Measurements from ENCODE around the gene MSRB3.
"Not testable (repeated sequence)": the region's sequence is repeated elsewhere in the genome, so short reads cannot be mapped to it uniquely, and the experiment has no call there.

MSRB3 gene

GRCh38 chr12:65403188-65403587, 124.7 kb downstream of the MSRB3 start:
- DNase-seq (ENCODE audit: low spot score), result no peak

DNA sequence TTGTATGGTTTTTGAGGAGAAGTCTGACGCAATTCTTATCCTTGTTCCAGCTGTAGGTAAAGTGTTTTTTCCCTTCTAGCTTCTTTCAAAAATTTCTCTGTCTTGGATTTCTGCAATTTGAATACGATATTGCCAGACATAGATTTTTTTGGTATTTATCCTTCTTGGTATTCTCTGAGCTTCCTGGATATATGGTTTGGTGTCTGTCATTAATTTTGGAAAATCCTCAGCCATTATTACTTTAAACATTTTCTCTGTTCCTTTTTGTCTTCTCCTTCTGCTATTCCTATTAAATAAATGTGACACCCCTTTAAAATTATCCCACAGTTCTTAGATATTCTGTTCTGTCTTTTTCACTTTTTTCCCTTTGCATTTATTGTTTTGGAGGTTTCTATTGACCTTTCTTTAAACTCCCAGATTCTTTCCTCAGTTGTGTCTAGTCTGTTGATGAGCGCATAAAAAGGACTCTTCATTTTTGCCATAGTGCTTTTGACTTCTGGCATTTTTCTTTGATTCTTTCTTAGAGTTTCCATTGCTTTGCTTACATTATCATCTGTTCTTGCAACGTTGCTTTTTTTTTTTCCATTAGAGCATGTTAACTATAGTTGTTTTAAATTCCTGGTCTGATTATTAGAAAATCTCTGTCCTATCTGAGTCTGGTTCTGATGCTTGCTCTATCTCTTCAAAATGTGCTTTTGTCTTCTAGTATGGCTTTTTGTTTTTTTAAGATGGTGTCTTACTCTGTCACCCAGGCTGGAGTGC, 129.1 kb downstream of the MSRB3 start:
- no peak for DNase-seq (ENCODE audit: low spot score)

- no peak for DNase-seq (ENCODE audit: low spot score)
These were observed 130.0 kb downstream of the MSRB3 start for GRCh38 chr12:65408441-65408840.

DNA sequence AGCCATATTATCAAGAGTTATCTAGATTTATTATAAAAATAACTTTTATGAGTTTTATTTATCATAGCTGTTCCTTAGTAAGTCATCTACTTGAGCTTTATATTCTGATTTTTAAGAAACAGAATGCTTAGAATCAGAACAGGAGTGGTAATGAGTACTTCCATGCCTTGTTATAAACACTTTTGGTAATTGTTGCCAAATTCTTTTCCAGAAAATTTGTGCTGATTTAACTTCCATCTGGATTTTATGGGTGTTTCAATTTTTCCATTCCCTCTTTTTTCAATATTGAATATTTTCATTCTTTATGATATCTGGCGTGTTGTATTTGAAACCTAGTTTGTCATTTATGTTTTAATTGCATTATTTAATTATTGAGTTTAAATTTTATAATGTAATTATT, 131.2 kb downstream of the MSRB3 start:
- no peak for DNase-seq (ENCODE audit: low spot score)

DNA sequence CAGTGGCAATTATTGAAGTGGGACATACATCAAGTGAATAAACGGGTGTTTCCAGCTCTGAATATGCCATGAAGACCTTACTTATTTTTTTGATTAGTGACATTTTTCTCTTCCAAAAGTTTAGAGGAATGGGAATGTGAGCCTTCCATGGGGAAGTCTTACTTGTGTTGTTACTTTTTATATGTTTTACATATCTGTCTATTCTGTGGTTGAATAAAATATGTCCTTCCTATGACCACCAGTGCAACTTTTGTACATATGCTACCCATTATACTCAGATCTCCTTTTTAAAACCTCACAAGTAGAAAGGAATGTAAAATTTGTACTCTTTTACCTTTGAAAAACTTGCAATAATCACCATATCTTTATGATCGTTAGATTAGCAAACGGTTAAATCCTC, 132.7 kb downstream of the MSRB3 start:
- DNase-seq (ENCODE audit: low spot score), result no peak

DNA sequence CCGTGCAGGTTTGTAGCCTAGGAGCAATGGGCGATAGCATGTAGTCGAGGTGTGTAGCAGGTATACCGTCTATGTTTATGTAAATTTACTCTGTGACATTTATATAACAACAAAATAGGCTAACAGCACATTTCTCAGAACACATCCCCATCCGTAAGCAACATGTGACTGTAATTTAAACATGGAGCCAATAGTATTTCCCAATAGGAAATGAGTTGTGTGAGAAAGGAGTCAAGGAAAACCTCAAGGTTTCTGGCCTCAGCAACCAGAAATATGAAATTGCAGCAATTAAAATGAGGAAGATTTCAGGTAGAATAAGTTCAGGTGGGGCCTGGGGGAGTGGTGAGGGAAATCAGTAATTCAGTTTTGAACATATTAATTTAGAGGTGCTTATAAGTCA, 136.0 kb downstream of the MSRB3 start:
- DNase-seq (ENCODE audit: low spot score), result no peak

- DNase-seq (ENCODE audit: low spot score), result no peak
These were observed 137.3 kb downstream of the MSRB3 start for GRCh38 chr12:65415826-65416225.

DNA sequence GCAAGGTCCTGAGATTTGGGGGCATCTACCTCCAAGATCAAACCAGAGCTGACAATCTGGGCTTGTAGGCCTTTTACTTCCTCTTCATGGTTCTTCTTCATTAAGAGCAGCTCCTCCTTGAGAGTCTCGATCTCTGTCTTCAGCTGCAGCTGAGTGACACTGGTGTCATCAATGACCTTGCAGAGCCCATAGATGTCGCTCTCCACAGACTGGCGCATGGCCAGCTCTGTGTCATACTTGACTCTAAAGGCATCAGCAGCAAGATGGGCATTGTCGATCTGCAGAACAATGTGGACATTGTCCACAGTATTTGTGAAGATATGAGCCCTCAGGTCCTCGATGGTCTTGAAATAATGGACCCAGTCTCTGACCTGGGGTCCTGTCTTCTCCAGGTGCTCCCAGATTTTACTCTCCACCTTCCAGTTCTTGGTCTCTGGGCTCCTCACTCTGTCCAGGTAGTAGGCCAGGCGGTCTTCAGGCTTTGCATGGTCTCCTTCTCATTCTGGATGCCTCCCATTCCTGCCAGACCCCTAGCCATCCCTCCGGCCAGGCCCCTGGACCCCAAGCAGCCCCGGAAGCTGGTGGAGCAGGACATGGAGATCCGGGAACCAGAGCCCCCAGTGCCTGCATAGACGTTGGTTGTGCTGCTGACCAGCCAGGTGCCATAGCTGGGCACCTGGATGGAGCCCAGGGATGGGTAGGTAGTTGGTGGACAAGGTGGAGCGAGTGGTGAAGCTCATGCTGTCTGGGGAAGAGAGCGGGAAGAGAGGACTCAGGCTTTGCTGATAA, 141.0 kb downstream of the MSRB3 start:
- no peak for DNase-seq (ENCODE audit: low spot score)

- no peak for DNase-seq (ENCODE audit: low spot score)
These were observed 142.5 kb downstream of the MSRB3 start for GRCh38 chr12:65420941-65421340.

DNA sequence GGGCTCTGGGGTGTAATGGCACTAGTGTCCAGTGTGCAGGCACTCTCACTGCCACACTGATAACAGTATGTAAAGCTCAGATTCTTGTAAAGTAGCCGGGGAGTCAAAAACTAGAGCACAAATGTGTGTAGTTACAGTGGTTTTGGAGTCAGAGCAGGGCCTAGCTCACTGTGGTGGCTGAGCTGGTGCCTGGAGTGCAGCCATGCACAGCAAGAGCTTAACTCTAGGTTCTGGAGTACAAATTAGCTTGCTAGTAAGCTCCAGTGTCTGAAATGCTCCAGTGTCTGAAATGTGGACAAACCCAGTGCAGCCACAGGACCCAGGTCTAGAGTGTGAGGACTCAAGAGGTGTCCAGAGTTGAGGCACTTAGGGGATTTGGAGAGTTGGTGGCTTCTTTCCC, 149.2 kb downstream of the MSRB3 start:
- DNase-seq (ENCODE audit: low spot score), result no peak

DNA sequence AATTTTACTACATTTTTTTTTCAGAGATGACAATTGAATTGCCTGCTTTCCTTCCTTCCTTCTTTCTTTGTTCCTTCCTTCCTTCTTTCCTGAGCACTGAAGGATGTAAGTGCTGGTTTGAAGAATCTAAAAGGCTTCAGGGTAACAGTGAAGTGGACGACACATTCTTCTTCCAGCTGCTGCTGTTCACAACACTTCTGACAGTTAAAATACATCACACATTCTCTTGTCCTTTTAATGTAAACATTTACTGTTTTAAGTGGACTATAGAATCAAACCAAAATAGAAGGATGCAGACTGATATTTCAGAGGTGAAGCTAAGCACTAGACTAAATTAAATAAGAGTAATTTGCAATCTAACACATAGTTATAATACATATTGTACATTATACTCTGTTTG, 151.5 kb downstream of the MSRB3 start:
- DNase-seq (ENCODE audit: low spot score), result no peak

DNA sequence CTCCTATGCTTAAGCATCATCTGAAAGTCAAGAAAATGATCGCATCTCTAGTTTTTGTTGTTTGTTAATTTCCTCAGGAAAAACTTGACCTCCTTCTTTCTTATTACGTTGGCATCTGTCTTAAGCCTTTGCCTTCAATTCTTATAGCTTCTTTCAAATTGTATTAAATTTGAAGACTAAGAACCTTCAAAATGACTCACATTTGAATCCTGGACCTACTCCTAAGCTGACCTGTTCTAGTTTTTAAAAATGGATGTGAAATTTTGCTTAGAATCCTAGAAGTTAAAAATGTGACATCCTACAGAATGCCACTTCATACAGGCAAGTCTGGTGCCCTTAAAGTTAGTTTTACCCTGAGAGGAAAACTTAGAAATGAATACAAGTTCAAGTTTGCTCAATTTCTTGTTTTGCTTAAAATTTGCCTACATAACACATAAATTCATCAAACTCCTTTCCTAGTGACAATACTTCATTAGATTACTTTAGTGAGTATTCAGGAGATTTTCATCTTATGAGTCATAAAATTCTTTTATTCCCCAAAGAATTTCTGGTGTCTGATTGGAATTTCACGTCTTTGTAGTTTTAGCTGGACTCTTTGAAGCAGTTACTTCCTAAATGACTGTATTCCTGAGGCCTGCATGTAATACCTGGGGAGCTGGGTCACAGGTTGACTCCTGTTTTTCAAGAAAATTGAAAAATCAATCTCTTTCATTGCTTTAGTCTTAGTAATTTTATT, 152.3 kb downstream of the MSRB3 start:
- no peak for DNase-seq (ENCODE audit: low spot score)

- no peak for DNase-seq (ENCODE audit: low spot score)
These were observed 153.6 kb downstream of the MSRB3 start for GRCh38 chr12:65432114-65432513.

DNA sequence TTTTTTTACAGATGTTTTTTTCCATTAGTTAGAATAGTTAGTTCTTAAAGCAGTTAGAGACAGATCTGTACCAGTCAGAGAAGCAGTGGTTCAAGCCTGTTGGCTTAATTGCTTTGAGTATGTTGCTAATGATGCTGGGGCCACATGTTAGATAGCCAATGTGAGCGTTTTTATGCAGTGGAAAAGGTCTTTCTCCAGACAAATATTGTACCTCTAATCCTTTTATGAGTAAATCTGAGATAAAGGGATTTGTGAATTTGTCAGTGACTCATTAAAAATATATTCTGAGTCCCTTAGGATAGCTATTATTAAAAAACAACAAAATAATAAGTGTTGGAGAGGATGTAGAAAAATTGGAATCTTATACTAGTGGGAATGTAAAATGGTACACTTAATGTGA, 154.2 kb downstream of the MSRB3 start:
- DNase-seq (ENCODE audit: low spot score), result no peak

DNA sequence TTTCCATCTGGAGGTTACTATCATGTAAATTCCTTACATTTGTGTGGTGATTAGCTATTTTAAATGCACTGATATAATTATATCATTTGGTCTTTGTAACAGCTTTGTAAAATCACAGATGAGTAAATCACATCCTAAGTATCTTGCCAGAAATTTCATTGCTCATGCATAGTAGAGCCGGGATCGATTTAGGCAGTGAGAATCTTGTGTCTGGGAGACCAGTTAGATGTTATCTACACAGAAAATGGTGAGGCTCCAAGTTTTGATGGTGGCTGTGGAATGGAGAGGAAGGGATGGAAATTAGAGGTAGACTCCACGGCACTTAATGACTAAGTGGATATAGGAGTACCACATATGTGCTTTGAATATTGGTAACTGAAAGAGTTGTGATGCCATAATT, 156.3 kb downstream of the MSRB3 start:
- DNase-seq (ENCODE audit: low spot score), result no peak

DNA sequence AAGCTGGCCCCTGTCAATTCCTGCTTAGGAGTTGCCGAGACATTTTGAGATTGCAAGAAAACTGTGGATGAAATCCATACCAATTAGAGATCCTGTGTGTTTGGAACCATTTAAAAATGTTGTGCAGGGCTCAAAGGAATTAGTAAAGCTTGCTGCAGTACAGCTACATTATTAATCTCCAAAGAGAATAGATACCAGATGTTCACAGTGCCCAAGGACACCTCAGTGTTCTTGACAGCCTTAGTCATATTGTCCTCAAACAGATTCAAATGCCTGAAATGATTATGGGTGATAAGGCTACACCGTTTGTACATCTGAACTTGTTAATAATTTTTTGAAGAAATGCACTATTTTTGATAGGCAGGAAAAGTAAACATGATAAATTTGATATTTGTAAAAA, 164.6 kb downstream of the MSRB3 start:
- DNase-seq (ENCODE audit: low spot score), result no peak

GRCh38 chr12:65444996-65445395, 166.5 kb downstream of the MSRB3 start:
- no peak for DNase-seq (ENCODE audit: low spot score)

GRCh38 chr12:65446901-65447300, 168.4 kb downstream of the MSRB3 start:
- DNase-seq (ENCODE audit: low spot score), result no peak

GRCh38 chr12:65449400-65449799, 170.9 kb downstream of the MSRB3 start:
- DNase-seq (ENCODE audit: low spot score), result no peak

DNA sequence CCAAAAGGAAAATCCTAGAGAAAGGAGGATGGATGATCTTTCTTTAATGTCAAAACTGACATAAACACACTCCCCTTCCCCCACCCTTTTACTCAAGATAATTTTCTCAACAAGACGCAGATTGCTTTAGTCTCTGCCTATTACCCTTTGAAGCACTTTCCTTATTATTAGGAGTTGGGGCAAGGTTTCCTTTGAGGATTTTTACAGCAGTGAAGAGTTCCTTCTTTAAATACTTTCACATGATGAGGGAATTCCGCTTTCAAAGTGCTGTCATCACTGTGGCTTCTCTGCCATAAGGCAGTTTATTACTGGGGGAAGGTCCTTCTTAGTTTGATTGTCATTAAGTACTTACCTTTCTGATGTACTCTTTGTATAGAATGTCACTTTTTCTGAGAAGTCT, 172.1 kb downstream of the MSRB3 start:
- no peak for DNase-seq (ENCODE audit: low spot score)

DNA sequence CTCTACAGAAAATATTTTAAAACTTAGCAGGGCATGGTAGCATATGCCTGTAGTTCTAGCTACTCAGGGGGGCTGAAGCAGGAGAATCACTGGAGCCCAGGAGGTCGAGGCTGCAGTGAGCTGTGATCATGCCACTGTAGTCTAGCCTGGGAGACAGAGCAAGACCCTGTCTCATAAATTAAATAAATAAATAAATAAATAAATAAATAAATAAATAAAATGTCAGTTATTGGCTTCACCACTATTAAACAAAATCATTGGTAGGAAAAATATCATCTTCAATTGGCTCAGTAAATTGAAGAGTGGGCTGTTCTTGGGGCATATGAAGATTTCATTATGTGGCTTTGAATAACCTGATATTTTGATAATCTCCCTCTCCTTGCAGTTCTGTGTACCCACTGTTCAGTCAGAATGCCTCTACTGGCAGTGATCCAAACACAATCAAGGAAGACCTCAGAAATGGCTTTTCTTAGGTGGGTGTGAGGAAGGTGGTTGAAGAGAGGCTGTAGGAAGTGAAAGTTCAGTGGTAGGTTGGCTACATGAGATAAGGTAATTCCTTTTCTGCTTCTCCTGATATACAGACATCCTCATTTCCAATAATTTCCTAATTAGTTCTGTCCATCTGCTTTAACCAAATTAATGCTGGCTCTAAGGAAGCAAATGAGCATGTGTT, 175.8 kb downstream of the MSRB3 start:
- DNase-seq (ENCODE audit: low spot score), result no peak

- not testable (repeated sequence) for DNase-seq (ENCODE audit: low spot score)
These were observed 178.9 kb downstream of the MSRB3 start for GRCh38 chr12:65457341-65457740.
